ENCODE measurements around the gene RANBP1. TPM values are rescaled to one million over a fixed set of nuclear protein-coding genes. Genes with fewer than 3 reads are reported as not detected.

The RANBP1 gene
- total RNA-seq, 1 experiment from 2014 or later = 195 TPM

DNA sequence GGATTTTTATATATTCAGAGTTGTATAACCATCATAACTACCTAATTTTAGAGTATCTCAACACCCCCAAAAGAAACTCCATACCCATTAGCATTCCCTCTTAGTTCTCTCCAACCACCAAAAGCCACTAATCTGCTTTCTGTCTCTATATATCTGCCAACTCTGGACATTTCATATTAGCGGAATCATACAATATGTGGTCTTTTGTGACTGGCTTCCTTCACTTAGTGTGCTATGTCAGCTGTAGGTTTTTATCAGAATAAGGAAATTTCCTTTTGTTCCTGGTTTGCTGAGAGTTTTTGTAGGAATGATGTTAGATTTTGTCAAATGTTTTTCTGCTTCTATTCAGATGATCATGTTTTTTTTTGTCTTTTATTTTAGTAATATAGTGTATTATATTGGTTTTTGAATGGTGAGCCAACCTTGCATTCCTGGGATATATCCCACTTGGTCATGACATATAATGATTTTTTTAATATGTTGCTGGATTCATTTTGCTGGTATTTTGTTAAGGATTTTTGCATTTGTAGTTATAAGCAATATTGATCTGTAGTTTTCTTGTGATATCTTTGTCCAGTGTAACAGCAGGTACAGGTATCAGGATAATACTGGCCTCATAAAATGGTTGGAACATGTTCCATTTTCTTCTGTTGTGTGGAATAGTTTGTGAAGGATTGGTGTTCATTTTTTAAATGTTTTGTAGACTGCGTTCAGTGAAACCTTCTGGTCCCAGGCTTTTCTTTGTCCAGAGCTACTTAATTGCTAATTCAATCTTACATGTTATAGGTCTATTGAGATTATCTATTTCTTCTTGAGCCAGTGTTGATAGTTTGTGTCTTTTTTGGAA, 19.1 kb upstream of the RANBP1 start:
- H3K27ac Mint-ChIP-seq (ENCODE audit: low read depth, unreplicated experiment) = no peak overlapping the region
- H3K36me3 Mint-ChIP-seq (ENCODE audit: insufficient read depth, unreplicated experiment) = peaks cover 77% of the 10 kb centered on the region
- ChIA-PET CTCF (no interaction called here), POLR2A (interaction anchor here (0.7 to 1.6 kb wide), 2 partner anchors 12 to 34 kb away, joined by 3 to 5 read pairs; no protein-coding TSS in a partner anchor)
- no peaks in the 10 kb centered on the region for H3K27me3 Mint-ChIP-seq (ENCODE audit: insufficient read depth, unreplicated experiment)
- TF ChIP-seq CTCF (IDR thresholded peaks at IDR 0.05; ENCODE audit: unreplicated experiment) = no peak
- no peak for DNase-seq (ENCODE audit: unreplicated experiment)
- no peaks in the 10 kb centered on the region for H3K9me3 Mint-ChIP-seq (ENCODE audit: unreplicated experiment)
- no peak overlapping the region for H3K4me3 Mint-ChIP-seq (ENCODE audit: unreplicated experiment)
- H3K4me1 Mint-ChIP-seq (ENCODE audit: insufficient read depth, unreplicated experiment) = no peaks in the 10 kb centered on the region
- no TSS peak for BruUV-seq (replicated peaks)
- intact Hi-C loops (cut with micrococcal nuclease) = no loop called here

DNA sequence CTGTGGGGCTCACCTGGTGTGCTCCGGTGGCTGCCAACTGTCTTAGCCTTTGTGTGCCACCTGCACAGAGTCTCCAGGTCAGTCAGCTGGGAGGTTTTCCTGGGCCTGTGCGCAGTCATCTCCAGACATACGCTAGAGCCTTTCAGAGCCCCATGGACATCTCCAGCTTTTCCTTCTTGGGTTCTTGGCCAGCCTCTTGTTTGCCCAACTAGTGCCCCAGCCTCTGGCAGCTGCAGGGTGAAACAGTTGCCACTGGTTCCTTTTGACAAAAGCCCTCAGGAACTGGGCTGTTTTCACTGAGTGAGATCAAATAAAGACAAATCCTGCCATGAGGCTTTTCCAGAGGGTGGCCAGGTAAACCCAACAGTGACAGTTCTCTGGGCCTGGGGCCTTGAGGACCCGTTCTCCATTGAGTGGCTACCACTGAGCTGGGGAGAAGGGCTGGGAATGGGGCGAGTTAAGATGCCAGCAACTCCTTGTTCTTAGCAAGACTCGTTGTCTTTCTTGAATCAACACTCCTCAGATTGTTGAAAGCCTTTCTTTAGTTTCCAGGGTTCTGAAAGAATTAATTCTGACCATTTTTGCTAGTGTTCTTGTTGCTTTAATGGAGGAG, 16.7 kb upstream of the RANBP1 start:
- ChIA-PET CTCF (interaction anchor here (0.6 kb wide), 1 partner anchor 126 kb away, joined by 3 read pairs; no protein-coding TSS in a partner anchor), POLR2A (interaction anchor here (1.2 kb wide), 1 partner anchor 19 kb away, joined by 4 read pairs; the partner anchor contains the start of gene DGCR8)
- Mint-ChIP-seq H3K9me3 (ENCODE audit: unreplicated experiment) (no peaks in the 10 kb centered on the region), H3K27me3 (ENCODE audit: insufficient read depth, unreplicated experiment) (no peaks in the 10 kb centered on the region), H3K4me3 (ENCODE audit: unreplicated experiment) (no peak overlapping the region), H3K27ac (ENCODE audit: low read depth, unreplicated experiment) (no peak overlapping the region), H3K4me1 (ENCODE audit: insufficient read depth, unreplicated experiment) (no peaks in the 10 kb centered on the region), H3K36me3 (ENCODE audit: insufficient read depth, unreplicated experiment) (peaks cover 74% of the 10 kb centered on the region)
- no peak for DNase-seq (ENCODE audit: unreplicated experiment)
- no TSS peak for BruUV-seq (replicated peaks)
- intact Hi-C loops (cut with micrococcal nuclease) = no loop called here
- no peak for TF ChIP-seq CTCF (IDR thresholded peaks at IDR 0.05; ENCODE audit: unreplicated experiment)

DNA sequence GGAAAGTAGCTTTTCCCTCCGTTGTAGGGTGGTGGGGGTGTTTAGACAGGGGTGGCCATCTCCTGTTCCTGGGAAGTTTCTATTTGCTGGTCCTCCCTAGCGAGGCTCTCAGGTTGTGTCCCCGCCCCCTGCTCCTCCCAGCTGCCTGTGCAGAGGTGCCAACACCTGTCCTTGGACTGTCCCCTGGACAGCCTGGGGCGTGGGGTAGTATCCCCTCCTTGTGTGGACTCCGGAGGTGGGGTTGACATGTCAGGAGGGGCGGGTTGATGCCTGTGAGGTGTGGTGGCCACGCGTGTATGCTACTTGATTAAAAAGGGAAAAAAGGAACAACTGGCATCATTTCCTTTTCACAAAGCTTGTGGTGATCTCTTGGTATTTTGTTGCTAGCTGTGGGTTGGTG, 14.3 kb upstream of the RANBP1 start:
- TF ChIP-seq CTCF (IDR thresholded peaks at IDR 0.05; ENCODE audit: unreplicated experiment) = no peak
- Mint-ChIP-seq H3K9me3 (ENCODE audit: unreplicated experiment) (no peaks in the 10 kb centered on the region), H3K27me3 (ENCODE audit: insufficient read depth, unreplicated experiment) (no peaks in the 10 kb centered on the region), H3K4me1 (ENCODE audit: insufficient read depth, unreplicated experiment) (no peaks in the 10 kb centered on the region), H3K4me3 (ENCODE audit: unreplicated experiment) (no peak overlapping the region), H3K27ac (ENCODE audit: low read depth, unreplicated experiment) (no peak overlapping the region), H3K36me3 (ENCODE audit: insufficient read depth, unreplicated experiment) (peaks cover 75% of the 10 kb centered on the region)
- no peak for DNase-seq (ENCODE audit: unreplicated experiment)
- POLR2A ChIA-PET = interaction anchor here (1.2 kb wide), 1 partner anchor 56 kb away, joined by 3 read pairs; no protein-coding TSS in a partner anchor
- intact Hi-C loops (cut with micrococcal nuclease) = no loop called here
- CTCF ChIA-PET = interaction anchor here (0.6 to 1.0 kb wide), 3 partner anchors 15 to 414 kb away, joined by 3 to 6 read pairs (median 3); no protein-coding TSS in a partner anchor
- no TSS peak for BruUV-seq (replicated peaks)

DNA sequence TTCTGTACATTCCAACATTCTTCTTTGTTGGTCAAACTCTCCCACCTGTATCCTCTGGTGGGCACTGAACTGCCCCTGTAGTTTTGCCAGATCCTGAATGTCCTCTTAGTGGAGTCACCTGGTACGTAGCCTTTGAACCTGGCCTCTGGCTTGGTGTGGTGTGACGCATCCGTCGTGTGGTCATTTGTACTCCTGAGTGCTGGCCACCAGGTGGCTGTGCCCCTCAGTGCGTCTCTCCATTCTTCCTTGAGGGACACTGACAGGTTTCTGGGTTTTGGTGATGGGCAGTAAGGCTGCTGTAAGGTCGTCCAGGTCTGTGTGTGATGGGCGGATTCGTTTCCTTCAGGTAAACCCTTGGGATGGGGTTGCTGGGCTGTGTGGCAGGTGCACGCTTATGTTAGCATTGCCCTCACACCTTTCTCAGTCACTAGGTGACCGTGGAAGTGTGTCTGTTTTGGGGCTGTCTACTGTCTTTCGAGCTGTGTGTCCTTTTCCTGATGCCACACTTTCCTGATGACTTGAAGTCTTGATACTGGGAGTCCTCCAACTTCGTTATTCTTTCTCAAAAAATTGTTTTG, 13.6 kb upstream of the RANBP1 start:
- no peak overlapping the region for H3K4me3 Mint-ChIP-seq (ENCODE audit: unreplicated experiment)
- intact Hi-C loops (cut with micrococcal nuclease) = no loop called here
- H3K27ac Mint-ChIP-seq (ENCODE audit: low read depth, unreplicated experiment) = no peak overlapping the region
- CTCF ChIA-PET = interaction anchor here (0.9 kb wide), 1 partner anchor 19 kb away, joined by 4 read pairs; no protein-coding TSS in a partner anchor
- no peaks in the 10 kb centered on the region for H3K4me1 Mint-ChIP-seq (ENCODE audit: insufficient read depth, unreplicated experiment)
- peaks cover 75% of the 10 kb centered on the region for H3K36me3 Mint-ChIP-seq (ENCODE audit: insufficient read depth, unreplicated experiment)
- no peaks in the 10 kb centered on the region for H3K9me3 Mint-ChIP-seq (ENCODE audit: unreplicated experiment)
- POLR2A ChIA-PET = interaction anchor here (1.2 kb wide), 1 partner anchor 57 kb away, joined by 3 read pairs; no protein-coding TSS in a partner anchor
- DNase-seq (ENCODE audit: unreplicated experiment) = no peak
- no peaks in the 10 kb centered on the region for H3K27me3 Mint-ChIP-seq (ENCODE audit: insufficient read depth, unreplicated experiment)
- BruUV-seq (replicated peaks) = no TSS peak
- no peak for TF ChIP-seq CTCF (IDR thresholded peaks at IDR 0.05; ENCODE audit: unreplicated experiment)
